Stimulated activated CD4-positive, alpha-beta T cell treated with anti-CD3 and anti-CD28 coated beads, Interleukin-2, amount 100 ng/mL, for 48 hours (primary cell): ENCODE measurements around the gene FKBP1A.
"Not testable (repeated sequence)": the region's sequence is repeated elsewhere in the genome, so short reads cannot be mapped to it uniquely, and the experiment has no call there.

Experiments used
- DNase-seq, 2 donors: peaks; one replicate each; pipeline ENCODE4 v3.0.0-alpha.2; 2020

The FKBP1A gene

GRCh38 chr20:1362484-1362883, 30.4 kb downstream of the FKBP1A start:
- no peak for DNase-seq

- DNase-seq = no peak
Observed at GRCh38 chr20:1360094-1360846, 32.6 kb downstream of the FKBP1A start.

GRCh38 chr20:1357921-1358671, 34.8 kb downstream of the FKBP1A start:
- DNase-seq = peak in 1 of 2 donors; percentile 37

GRCh38 chr20:1353956-1354355, 38.9 kb downstream of the FKBP1A start:
- DNase-seq = no peak

GRCh38 chr20:1346315-1346969, 46.4 kb downstream of the FKBP1A start:
- no peak for DNase-seq

- DNase-seq = no peak
Observed at GRCh38 chr20:1345756-1346093, 47.1 kb downstream of the FKBP1A start.

GRCh38 chr20:1345030-1345755, 47.7 kb downstream of the FKBP1A start:
- no peak for DNase-seq

- not testable (repeated sequence) for DNase-seq
Observed at GRCh38 chr20:1343446-1344124, 49.3 kb downstream of the FKBP1A start.

- no peak for DNase-seq
Observed at GRCh38 chr20:1341561-1342265, 51.1 kb downstream of the FKBP1A start.

- no peak for DNase-seq
Observed at GRCh38 chr20:1338801-1339200, 54.1 kb downstream of the FKBP1A start.

- DNase-seq = no peak
Observed at GRCh38 chr20:1338096-1338495, 54.8 kb downstream of the FKBP1A start.

- DNase-seq = no peak
Observed at GRCh38 chr20:1337441-1337840, 55.4 kb downstream of the FKBP1A start.

- no peak for DNase-seq
Observed at GRCh38 chr20:1336699-1337367, 56.0 kb downstream of the FKBP1A start.

GRCh38 chr20:1335961-1336698, 56.7 kb downstream of the FKBP1A start:
- DNase-seq = no peak

- DNase-seq = no peak
Observed at GRCh38 chr20:1334761-1335160, 58.1 kb downstream of the FKBP1A start.

GRCh38 chr20:1334370-1334731, 58.5 kb downstream of the FKBP1A start:
- DNase-seq = no peak

- no peak for DNase-seq
Observed at GRCh38 chr20:1333462-1334369, 59.1 kb downstream of the FKBP1A start.

- no peak for DNase-seq
Observed at GRCh38 chr20:1332749-1333300, 60.0 kb downstream of the FKBP1A start.

GRCh38 chr20:1331801-1332453, 60.9 kb downstream of the FKBP1A start:
- no peak for DNase-seq
